HepG2 (cell line): Measurements from ENCODE around the gene UBXN1. TPM values are rescaled to one million over a fixed set of nuclear protein-coding genes. Genes with fewer than 3 reads are reported as not detected.

Experiments used
- ARNT2 ChIP-seq: sonication (generic); formaldehyde crosslinking; IDR thresholded peaks from 2 replicates; pipeline ENCODE4 v1.8.0; 2022; ENCODE audit warnings: mild to moderate bottlenecking, low read depth, missing genetic modification reagents, moderate library complexity
- CREBL2 ChIP-seq: sonication (generic); formaldehyde crosslinking; IDR thresholded peaks from 2 replicates; pipeline ENCODE4 v1.8.1; 2023; ENCODE audit warnings: missing genetic modification reagents, mild to moderate bottlenecking, borderline replicate concordance
- DZIP1 ChIP-seq: sonication (generic); formaldehyde crosslinking; IDR thresholded peaks from 2 replicates; pipeline ENCODE4 v1.5.0; 2020; ENCODE audit warnings: mild to moderate bottlenecking, missing genetic modification reagents
- FLYWCH1 ChIP-seq: sonication (generic); formaldehyde crosslinking; IDR thresholded peaks from 2 replicates; pipeline ENCODE4 v1.8.1; 2023; ENCODE audit warnings: mild to moderate bottlenecking, missing genetic modification reagents
- FOXJ3 ChIP-seq: sonication (generic); formaldehyde crosslinking; IDR thresholded peaks from 2 replicates; pipeline ENCODE4 v1.4.0; 2020; ENCODE audit warnings: missing genetic modification reagents, mild to moderate bottlenecking, borderline replicate concordance
- HIVEP1 ChIP-seq: sonication (generic); formaldehyde crosslinking; IDR thresholded peaks from 2 replicates; pipeline ENCODE4 v1.4.0; 2020; ENCODE audit warnings: mild to moderate bottlenecking, missing genetic modification reagents
- KDM4B ChIP-seq: sonication (generic); formaldehyde crosslinking; IDR thresholded peaks from 2 replicates; pipeline ENCODE4 v1.4.0; 2020; ENCODE audit warnings: missing genetic modification reagents
- MTF1 ChIP-seq: sonication (generic); formaldehyde crosslinking; IDR thresholded peaks from 2 replicates; pipeline ENCODE4 v1.5.0; 2020; ENCODE audit warnings: missing genetic modification reagents
- MXD4 ChIP-seq: IDR thresholded peaks from 2 replicates; pipeline ENCODE4 v1.6.1; 2016; ENCODE audit warnings: mild to moderate bottlenecking, missing biosample characterization, missing genetic modification reagents
- NFKB2 ChIP-seq: sonication (generic); formaldehyde crosslinking; IDR thresholded peaks from 2 replicates; pipeline ENCODE4 v1.4.0; 2020; ENCODE audit warnings: missing genetic modification reagents, borderline replicate concordance
- NR1H2 ChIP-seq: sonication (generic); formaldehyde crosslinking; IDR thresholded peaks from 2 replicates; pipeline ENCODE4 v1.8.1; 2022; ENCODE audit warnings: low read depth, missing genetic modification reagents, borderline replicate concordance
- PAF1 ChIP-seq: IDR thresholded peaks from 2 replicates; pipeline ENCODE4 v1.6.1; 2016; ENCODE audit warnings: missing genetic modification reagents, missing compliant biosample characterization
- RNF2 ChIP-seq: fragments of 450-650 bp; conservative IDR thresholded peaks from 2 replicates; pipeline ENCODE4 v1.6.1; 2016; ENCODE audit warnings: low read depth
- SSRP1 ChIP-seq: IDR thresholded peaks from 2 replicates; pipeline ENCODE4 v1.6.1; 2016; ENCODE audit warnings: control low read depth
- THAP8 ChIP-seq: sonication (generic); formaldehyde crosslinking; IDR thresholded peaks from 2 replicates; pipeline ENCODE4 v1.5.1; 2020; ENCODE audit warnings: missing genetic modification reagents, mild to moderate bottlenecking, borderline replicate concordance
- ZBTB49 ChIP-seq: sonication (generic); formaldehyde crosslinking; IDR thresholded peaks from 2 replicates; pipeline ENCODE4 v1.4.0; 2020; ENCODE audit warnings: missing genetic modification reagents, borderline replicate concordance
- ZNF225 ChIP-seq: sonication (generic); formaldehyde crosslinking; IDR thresholded peaks from 2 replicates; pipeline ENCODE4 v1.4.0; 2020; ENCODE audit warnings: mild to moderate bottlenecking, missing genetic modification reagents
- polyA plus RNA-seq, 8 experiments: library from polyadenylated mRNA; depleted of rRNA in 3 of 8; stranded (reverse) in 7 of 8; unstranded in 1 of 8; fragments of >200 nt; fragmentation: Illumina TruSeq in 4 of 8; extraction: Trizol in 4 of 8; gene quantifications; 2 replicates each; pipeline versions ENCODE4 v1.2.1 to v1.2.3, GENCODE V29; 2011 to 2016; ENCODE audit warnings: low read depth in 4 of 8, missing spikeins in 1 of 8, mixed read lengths in 1 of 8; ENCODE audit not compliant: insufficient read depth in 1 of 8
- total RNA-seq, 5 experiments: library from RNA; depleted of rRNA; stranded (reverse); fragments of >200 nt; fragmentation: Illumina TruSeq; extraction: Trizol; gene quantifications; 2 replicates each; pipeline ENCODE4 v1.2.3, GENCODE V29; 2016; ENCODE audit warnings: low read depth in 1 of 5
- TF ChIP-seq, protein P1 (sequence below): sonication (generic); formaldehyde crosslinking; IDR thresholded peaks from 2 replicates; pipeline ENCODE4 v1.4.0; 2020; ENCODE audit warnings: missing genetic modification reagents; ENCODE audit errors: not compliant biosample characterization
- TF ChIP-seq, protein P2 (sequence below), 2 experiments: sonication (generic) in 1 of 2; formaldehyde crosslinking in 1 of 2; IDR thresholded peaks; 2 replicates each; pipeline versions ENCODE4 v1.4.0 to v1.6.1; 2016 to 2020; ENCODE audit warnings: borderline replicate concordance in 1 of 2, low read depth in 1 of 2, mild to moderate bottlenecking in 1 of 2, missing genetic modification reagents in 1 of 2

UBXN1 gene
- total and polyA plus RNA-seq, 2 of the 13 experiments (the other 11 are each of a cell fraction or from before 2014, with no cell fraction given) = 47.5 to 52.4 TPM

DNA sequence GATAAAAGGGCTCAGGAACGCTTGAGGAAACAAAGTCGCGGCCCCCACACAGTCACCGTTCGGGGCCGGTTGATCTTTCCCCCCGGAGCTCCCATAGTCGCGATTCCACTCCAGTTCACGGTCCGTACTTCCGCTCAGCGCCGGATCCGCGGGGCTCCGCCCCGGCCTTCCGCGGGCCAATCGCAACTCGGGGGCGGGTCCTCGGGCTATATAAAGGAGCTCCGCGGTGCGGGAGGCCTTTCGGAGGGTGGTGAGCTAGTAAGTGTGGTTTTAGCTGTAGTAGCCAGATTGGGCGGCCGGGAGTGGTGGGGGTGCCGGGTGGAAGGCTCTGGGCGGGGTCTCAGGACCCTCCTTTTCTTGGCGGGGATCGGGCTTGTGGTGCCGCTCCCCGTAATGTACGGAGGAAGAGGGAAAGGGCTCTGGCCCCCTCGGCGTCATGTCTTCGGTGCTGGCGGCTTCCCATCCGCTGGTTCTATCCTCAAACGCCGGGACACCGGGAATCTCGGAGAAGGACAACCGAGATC, 13.7 kb downstream of the UBXN1 start, which contains the start of the genes C11orf98 and CSKMT (continued):
- TF ChIP-seq HIVEP1 (CRISPR knock-in tag) (peak; percentile 79), ZBTB49 (no peak), DZIP1 (CRISPR knock-in tag) (no peak), RNF2 (no peak), KDM4B (CRISPR knock-in tag) (no peak), ZNF225 (CRISPR knock-in tag) (peak; percentile 33; the same call in 1 of the 2 replicates), THAP8 (CRISPR knock-in tag) (no peak), FOXJ3 (no peak), NR1H2 (no peak), ARNT2 (no peak; the same call in none of the 2 replicates), MXD4 (CRISPR knock-in tag) (no peak), NFKB2 (CRISPR knock-in tag) (peak; percentile 64; the same call in 1 of the 2 replicates), CREBL2 (no peak), PAF1 (CRISPR knock-in tag) (no peak), SSRP1 (no peak), FLYWCH1 (CRISPR knock-in tag) (no peak), MTF1 (no peak)
- TF ChIP-seq, protein P1, sequence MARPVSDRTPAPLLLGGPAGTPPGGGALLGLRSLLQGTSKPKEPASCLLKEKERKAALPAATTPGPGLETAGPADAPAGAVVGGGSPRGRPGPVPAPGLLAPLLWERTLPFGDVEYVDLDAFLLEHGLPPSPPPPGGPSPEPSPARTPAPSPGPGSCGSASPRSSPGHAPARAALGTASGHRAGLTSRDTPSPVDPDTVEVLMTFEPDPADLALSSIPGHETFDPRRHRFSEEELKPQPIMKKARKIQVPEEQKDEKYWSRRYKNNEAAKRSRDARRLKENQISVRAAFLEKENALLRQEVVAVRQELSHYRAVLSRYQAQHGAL (CRISPR knock-in tag) = no peak
- TF ChIP-seq, protein P2, sequence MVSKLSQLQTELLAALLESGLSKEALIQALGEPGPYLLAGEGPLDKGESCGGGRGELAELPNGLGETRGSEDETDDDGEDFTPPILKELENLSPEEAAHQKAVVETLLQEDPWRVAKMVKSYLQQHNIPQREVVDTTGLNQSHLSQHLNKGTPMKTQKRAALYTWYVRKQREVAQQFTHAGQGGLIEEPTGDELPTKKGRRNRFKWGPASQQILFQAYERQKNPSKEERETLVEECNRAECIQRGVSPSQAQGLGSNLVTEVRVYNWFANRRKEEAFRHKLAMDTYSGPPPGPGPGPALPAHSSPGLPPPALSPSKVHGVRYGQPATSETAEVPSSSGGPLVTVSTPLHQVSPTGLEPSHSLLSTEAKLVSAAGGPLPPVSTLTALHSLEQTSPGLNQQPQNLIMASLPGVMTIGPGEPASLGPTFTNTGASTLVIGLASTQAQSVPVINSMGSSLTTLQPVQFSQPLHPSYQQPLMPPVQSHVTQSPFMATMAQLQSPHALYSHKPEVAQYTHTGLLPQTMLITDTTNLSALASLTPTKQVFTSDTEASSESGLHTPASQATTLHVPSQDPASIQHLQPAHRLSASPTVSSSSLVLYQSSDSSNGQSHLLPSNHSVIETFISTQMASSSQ (IDR thresholded peaks at IDR 0.05; ENCODE audit: low read depth) = no peak
- TF ChIP-seq, protein P2 (CRISPR knock-in tag; IDR thresholded peaks at IDR 0.05; ENCODE audit: borderline replicate concordance) = no peak; the same call in 1 of the 2 replicates
